OCI-LY1 (cell line): ENCODE results near the gene BICDL2.

Experiments used
- CTCF ChIP-seq: fragments of 200-600 bp; sonication (generic), shearing (Covaris generic); IDR thresholded peaks from 2 replicates; pipeline ENCODE4 v1.5.1; 2017; ENCODE audit warnings: mild to moderate bottlenecking, antibody characterized with exemption, low read length, moderate library complexity, mixed read lengths
- EZH2 ChIP-seq: fragments of 200-600 bp; sonication (generic), shearing (Covaris generic); IDR thresholded peaks from 2 replicates; pipeline ENCODE4 v1.8.0; 2017; ENCODE audit warnings: borderline replicate concordance, mixed run types, mild to moderate bottlenecking, antibody characterized with exemption, low read length, moderate library complexity, mixed read lengths

- no peak for TF ChIP-seq CTCF
- no peak for TF ChIP-seq EZH2
These were observed 28.1 kb downstream of the BICDL2 start for GRCh38 chr16:3008690-3009037.
